NCI-H2081 (cell line): ENCODE data around the gene TTC28.

Experiments used
- DNase-seq, 2 experiments: peaks; one replicate each; lab custom pipeline; 2025; lab: John Stamatoyannopoulos, UW

The TTC28 gene

GRCh38 chr22:28268850-28269249 lies 410.8 kb downstream of the TTC28 start:
- DNase-seq = no peak

DNA sequence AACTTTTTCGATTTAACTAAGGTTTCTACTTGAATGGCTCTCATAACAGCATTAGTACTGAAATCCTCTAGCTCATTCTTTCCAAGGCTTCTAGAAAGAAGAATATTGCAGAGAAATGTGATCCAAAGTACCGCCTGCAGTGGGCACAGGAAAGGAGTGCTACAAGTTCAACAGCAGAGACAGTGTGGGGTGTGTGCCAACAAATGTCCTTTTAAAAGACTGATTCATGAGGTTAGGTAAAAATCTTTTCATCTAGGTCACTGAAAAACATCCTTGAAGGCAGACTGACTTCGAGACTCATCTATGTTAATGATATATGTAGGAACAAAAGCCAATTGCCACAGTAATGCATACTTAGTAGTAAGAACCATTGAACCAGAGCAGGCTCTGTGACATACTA lies 411.5 kb downstream of the TTC28 start:
- no peak for DNase-seq

- DNase-seq = no peak
These were observed 419.0 kb downstream of the TTC28 start for GRCh38 chr22:28260619-28261018.

DNA sequence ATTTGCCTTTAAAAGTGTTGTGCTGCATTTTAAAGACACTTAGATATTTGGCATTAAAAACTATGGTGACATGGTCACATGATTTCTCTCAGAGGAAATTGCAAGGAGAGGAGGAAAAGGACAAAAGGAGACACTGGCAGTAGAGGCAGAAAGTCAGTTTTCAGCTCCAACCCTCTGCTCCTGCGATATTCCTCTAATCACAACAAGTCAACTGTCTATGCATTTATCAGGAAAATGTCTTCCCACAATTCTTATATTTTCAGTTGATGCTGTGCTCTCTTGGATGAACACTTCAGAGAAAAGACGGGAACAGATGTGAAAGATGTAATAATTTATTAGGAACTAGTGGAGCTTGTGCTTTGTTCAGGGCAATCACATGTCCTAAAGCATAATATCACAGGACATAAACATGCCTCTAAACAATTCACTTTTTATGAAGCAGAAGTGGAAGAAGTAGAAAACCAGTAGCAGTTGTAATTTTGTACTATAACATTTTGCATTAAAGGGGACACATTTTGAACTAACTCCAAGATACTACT lies 419.8 kb downstream of the TTC28 start:
- DNase-seq = no peak

DNA sequence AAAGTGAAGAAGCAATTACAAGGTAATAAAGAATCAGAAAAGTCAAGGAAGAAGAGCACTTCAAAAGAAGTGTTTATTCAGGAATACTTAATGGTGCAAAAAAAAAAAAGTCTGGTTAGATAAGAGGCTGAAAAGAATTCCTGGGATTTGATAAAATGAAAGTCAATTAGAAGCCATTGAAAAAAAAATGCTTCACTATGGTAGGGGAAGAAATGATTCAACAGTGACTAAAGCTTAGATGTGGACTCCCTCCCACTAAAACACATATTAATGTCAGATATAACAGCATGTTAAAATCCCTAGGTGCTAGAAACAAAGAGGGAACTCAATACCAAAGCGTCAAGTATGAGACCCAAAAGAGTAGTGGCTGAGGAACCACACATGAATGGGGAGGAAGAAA lies 425.2 kb downstream of the TTC28 start:
- DNase-seq = no peak

DNA sequence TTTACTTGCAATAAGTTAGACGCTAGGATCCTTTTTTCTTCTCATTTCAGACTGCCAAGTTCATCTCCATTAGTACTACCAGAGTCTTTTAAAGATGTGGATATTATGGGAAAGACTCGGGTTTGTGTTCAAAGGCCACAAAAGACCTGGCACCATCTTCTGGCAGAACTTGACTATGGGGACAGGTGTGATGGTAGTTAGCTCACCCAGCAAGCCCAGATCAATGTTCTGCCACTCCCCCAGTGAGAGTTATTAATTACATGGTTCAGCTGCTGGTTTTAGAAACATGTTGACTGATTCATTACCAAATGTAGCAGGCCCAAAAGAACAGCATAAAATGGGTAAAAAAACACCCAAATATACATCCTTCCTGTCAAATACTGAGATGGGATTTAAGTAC lies 427.1 kb downstream of the TTC28 start:
- peak in 1 of 2 experiments; percentile 25 for DNase-seq

DNA sequence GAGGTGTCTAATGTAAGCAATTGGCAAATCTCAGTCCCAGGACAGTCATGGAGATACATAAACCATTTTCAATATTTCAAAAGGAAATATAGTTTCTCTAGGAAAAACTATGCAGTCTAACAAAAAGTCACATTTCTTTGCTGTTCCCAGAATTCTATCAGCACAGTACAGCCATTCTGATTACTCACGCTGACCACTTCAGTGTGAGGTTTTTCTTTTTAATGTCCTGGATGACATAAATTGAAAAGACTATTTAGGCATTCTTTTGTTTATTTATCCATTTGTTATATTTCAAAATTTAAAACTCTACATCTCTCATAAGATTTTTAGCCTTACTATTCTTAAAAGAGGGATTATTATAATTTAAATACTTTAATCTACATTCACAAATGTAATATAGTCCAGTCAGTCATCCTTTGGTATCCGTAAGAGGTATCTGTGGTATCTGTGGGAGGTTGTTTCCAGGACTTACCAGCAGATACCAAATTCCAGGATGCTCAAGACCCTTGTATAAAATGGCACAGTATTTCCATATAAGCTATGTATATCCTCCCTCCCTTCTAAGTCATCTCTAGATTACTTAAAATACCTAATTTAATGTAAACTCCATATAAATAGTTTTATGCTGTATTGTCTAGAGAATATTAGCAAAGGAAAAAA lies 429.5 kb downstream of the TTC28 start:
- DNase-seq = no peak

GRCh38 chr22:28249402-28249801 lies 430.2 kb downstream of the TTC28 start:
- no peak for DNase-seq

DNA sequence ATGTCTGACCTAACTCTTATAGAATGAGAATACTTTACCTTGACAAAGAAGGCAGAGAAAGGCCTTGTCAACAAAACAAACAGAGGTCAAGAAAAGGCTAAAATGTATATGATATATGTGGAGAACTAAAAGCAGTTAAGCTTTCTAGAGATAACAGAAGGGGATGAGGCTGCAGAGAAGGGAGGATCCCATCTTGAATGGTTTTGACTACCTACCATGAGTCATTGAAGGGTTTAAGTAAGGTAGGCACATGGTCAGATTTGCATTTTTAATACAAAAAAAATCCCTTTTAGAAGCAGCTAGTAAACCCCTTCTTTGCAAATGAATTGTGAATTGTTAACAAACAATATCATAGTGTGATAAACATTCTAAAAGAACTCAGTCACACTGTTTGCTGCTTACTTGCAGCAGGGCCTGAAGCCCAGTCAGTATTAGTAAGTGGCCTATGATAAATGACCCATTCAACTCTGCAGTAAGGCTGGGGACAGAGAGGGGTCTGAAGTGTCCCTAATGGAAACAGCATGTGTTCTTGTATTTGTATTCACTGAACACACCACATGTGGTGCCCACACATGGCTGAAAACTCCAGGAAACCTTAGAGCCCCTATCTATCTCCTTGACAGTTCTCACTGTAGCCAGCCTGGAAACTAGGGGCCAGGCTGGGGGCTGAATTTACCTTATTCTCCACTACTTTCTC lies 431.8 kb downstream of the TTC28 start:
- peak in 1 of 2 experiments; percentile 51 for DNase-seq

DNA sequence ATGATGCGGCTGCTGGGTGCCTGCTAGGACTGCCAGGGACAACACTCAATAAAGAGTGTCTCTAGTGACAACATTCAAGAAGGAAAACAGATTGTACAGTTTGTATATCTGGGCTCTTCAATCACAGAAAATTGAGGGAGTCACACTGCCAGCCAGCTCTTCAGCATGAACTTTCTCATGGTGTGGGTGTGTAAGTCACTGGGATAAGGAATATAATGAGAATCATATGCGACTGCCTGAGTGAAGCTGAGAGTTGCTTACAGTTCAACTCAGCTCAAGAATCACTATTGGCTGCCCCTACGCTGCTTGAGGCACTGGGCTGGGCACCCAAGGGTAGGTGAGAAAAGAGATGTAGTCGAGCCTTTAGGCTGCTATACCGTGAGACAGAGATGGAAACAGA lies 432.5 kb downstream of the TTC28 start:
- no peak for DNase-seq

DNA sequence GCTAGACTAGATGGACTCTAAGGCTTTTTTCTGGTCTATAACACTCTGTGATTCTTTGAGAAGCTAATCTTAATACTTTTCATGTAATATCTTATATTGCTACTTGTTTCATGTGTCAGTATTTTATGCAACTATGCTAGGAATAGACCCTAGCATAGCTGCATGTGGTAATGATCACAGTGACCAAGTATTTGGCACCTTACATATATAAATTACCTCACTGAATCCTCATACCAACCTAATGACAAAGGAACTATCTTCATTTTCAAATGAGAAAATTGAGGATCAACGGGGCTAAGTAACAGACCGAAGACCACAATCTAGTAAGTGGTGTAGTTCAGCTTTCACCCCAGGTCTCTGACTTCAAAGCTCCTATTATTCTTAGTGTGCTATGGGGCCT lies 433.2 kb downstream of the TTC28 start:
- no peak for DNase-seq

DNA sequence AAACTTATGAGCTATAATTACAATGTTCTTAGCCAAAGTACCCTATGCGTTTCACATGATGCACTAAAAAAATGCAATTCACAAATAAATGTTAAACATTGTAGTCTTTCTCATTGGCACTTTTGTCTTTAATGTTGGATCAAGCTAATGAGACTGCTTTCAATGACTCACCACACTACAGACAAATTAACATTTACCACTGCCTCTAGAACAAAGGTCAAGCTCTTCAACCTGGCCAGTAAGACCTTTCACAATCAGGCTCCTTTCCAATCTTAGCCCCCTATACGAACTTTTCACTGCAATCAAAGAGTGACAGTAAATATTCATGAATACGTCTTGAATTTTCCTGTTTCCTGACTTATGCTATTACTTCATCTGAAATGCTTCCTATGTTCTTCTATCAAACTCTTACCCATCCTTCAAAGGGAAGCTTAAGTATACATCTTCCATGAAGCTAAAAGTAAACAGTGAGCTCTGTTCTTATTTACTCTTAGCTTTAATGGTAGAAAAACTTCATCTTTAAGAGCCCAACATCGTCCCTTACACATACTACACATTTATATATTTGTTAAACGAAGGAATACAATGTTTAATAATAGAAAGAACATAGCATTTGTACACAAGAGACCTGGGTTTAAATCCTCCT lies 433.9 kb downstream of the TTC28 start:
- DNase-seq = no peak

DNA sequence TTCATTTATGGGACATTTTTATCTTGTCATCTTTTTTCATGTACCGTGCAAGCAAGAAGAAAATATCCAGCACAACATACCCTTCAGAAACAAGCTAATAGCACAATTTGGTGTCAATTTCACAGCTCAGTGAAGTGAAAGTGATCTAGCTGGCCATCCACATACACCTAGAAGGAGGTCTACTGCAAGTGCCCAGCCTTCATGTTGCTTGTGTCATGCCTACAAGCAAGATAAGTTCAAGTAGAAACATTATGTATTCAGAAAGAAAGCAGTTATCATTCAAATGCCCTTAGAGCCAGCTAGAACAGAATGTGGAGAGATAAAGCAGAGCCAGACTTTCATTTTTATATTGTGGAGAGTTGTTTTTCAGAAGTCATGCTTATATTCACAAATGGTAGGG lies 434.9 kb downstream of the TTC28 start:
- DNase-seq = no peak

- DNase-seq = no peak
These were observed 436.1 kb downstream of the TTC28 start for GRCh38 chr22:28243539-28243938.

DNA sequence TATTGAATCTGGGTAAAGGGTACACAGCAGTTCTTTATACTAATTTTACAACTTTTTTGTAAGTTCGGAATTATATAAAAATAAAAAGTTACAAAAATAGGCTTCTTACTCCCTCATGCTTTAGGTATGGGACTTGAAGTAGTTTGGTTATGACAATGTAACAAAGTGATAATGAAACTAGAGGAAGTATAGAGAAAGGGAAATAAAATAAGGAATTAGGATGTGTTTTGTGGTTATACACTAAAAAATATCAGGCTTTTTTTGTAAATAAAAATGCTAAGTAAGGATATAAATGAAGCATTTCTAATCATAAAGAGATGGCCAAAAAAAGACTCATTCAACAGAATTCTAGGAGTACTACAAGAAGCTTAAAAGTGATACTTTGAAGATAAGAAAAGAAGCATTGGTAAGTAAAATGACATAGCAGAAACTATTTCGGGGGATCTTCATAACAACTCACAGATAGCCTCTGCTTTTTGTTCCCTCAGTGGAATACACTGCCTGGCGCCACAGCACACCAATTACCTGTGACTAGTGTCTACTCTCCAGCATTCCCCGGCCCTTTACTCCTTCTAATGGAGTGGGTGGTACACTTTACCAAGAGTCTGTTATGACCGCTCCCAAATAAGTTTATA lies 437.9 kb downstream of the TTC28 start:
- no peak for DNase-seq

DNA sequence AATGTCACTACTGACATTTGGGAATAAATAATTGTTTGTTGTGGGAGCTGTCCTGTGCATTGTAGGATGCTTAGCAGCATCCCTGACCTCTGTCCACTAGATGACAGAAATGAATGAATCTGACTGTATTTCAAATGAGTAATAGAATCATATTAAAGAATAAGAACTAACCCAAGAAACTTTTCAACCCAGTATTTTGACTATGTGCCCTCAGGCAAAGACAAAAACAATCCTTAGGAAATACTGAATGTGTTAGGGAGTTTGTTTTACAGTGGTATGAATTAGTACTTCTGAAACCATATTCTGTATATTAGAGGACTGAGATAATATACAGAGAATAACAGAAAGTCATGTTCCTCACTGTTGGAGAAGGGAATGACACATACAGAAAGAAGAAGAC lies 439.7 kb downstream of the TTC28 start:
- DNase-seq = no peak

DNA sequence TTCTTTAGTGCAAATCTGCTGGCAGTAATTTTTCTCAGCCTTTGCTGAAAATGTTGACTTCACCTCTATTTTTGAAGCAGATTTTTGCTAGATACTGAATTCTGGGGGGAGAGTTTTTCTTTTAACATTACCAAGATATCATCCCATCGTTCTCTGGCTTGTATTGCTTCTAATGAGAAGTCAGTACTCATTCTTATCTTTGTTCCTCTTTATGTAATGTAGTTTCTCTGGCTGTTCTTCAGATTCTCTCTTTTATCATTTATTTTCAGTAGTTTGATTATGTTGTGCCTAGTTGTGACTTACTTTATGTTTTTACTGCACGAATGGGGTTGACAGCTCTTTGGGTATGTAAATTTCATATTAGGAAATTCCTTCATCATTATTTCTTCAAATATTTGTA lies 441.9 kb downstream of the TTC28 start:
- DNase-seq = no peak

GRCh38 chr22:28237112-28237511 lies 442.5 kb downstream of the TTC28 start:
- DNase-seq = no peak

- DNase-seq = no peak
These were observed 447.4 kb downstream of the TTC28 start for GRCh38 chr22:28232204-28232603.

GRCh38 chr22:28231441-28231840 lies 448.2 kb downstream of the TTC28 start:
- no peak for DNase-seq

- DNase-seq = no peak
These were observed 449.0 kb downstream of the TTC28 start for GRCh38 chr22:28230671-28231070.
